Keratinocyte (primary cell): ENCODE data around the gene ACTMAP. TPM values are rescaled to one million over a fixed set of nuclear protein-coding genes. Genes with fewer than 3 reads are reported as not detected.

ENCODE experiments used
- DNase-seq: peaks from one replicate; pipeline ENCODE4 v3.0.0-alpha.2; 2011; ENCODE audit warnings: low read depth, missing footprints, low spot score
- FAIRE-seq: peaks from 2 replicates; lab custom pipeline; 2011; peaks lifted over from hg19 to GRCh38; lab: Jason Lieb, UNC
- H2AFZ ChIP-seq: 2 replicates; pipeline ENCODE4 v1.6.0; 2012; ENCODE audit warnings: low read length, control low read depth, inconsistent platforms; ENCODE audit not compliant: control insufficient read depth
- H3K27ac ChIP-seq: 2 replicates; pipeline ENCODE4 v1.5.1; 2011; ENCODE audit warnings: low read length; ENCODE audit not compliant: control insufficient read depth, insufficient read depth
- H3K27me3 ChIP-seq: 3 replicates; pipeline ENCODE4 v1.6.0; 2011; ENCODE audit warnings: low read length; ENCODE audit not compliant: control insufficient read depth, insufficient read depth; ENCODE audit errors: extremely low read depth
- H3K36me3 ChIP-seq, 2 experiments: 2 replicates in 1 of 2; 3 replicates in 1 of 2; pipeline ENCODE4 v1.5.1; 2011; ENCODE audit warnings: low read length in 2 of 2, mild to moderate bottlenecking in 1 of 2; ENCODE audit not compliant: control insufficient read depth in 2 of 2, insufficient read depth in 2 of 2; ENCODE audit errors: extremely low read depth in 1 of 2
- H3K4me1 ChIP-seq: 3 replicates; pipeline ENCODE4 v1.5.1; 2011; ENCODE audit warnings: low read length; ENCODE audit not compliant: control insufficient read depth, insufficient read depth; ENCODE audit errors: extremely low read depth
- H3K4me2 ChIP-seq: 3 replicates; pipeline ENCODE4 v1.6.0; 2011; ENCODE audit warnings: low read depth, low read length; ENCODE audit not compliant: control insufficient read depth, insufficient read depth; ENCODE audit errors: extremely low read depth
- H3K4me3 ChIP-seq, 3 experiments: fragments of 200-600 bp in 1 of 3; sonication (generic) in 1 of 3; 2 replicates in 2 of 3; 3 replicates in 1 of 3; pipeline ENCODE4 v1.5.1; 2011 to 2016; ENCODE audit warnings: low read length in 3 of 3, mild to moderate bottlenecking in 3 of 3, control low read depth in 2 of 3, inconsistent platforms in 1 of 3, low read depth in 1 of 3, mixed read lengths in 1 of 3, mixed run types in 1 of 3, moderate library complexity in 1 of 3; ENCODE audit not compliant: control insufficient read depth in 2 of 3, insufficient read depth in 2 of 3; ENCODE audit errors: extremely low read depth in 1 of 3
- H3K79me2 ChIP-seq: 2 replicates; pipeline ENCODE4 v1.6.0; 2012; ENCODE audit warnings: low read length; ENCODE audit not compliant: control insufficient read depth, insufficient read depth
- H3K9ac ChIP-seq: 3 replicates; pipeline ENCODE4 v1.6.0; 2011; ENCODE audit warnings: low read length; ENCODE audit not compliant: control insufficient read depth, insufficient read depth; ENCODE audit errors: extremely low read depth
- H3K9me1 ChIP-seq: 3 replicates; pipeline ENCODE4 v1.6.0; 2011; ENCODE audit warnings: low read length; ENCODE audit not compliant: control insufficient read depth, insufficient read depth; ENCODE audit errors: extremely low read depth
- H3K9me3 ChIP-seq: 2 replicates; pipeline ENCODE4 v1.5.1; 2012; ENCODE audit warnings: low read depth, low read length; ENCODE audit not compliant: control insufficient read depth
- H4K20me1 ChIP-seq: 3 replicates; pipeline ENCODE4 v1.6.0; 2011; ENCODE audit warnings: low read length; ENCODE audit not compliant: control insufficient read depth, insufficient read depth; ENCODE audit errors: extremely low read depth
- EZH2 ChIP-seq: IDR thresholded peaks from one replicate; pipeline ENCODE4 v1.6.1; 2012; ENCODE audit warnings: inconsistent platforms, mild to moderate bottlenecking, low read length, moderate library complexity
- dilution Hi-C: fragments of 300-500 bp; cut with MboI; formaldehyde crosslinking; loops from one replicate; pipeline ENCODE4 v1.7.0; 2020; ENCODE audit warnings: low sequenced_read_pairs; ENCODE audit not compliant: extremely low pct_ligation_motif_present
- polyA plus RNA-seq, 5 experiments: library from polyadenylated mRNA; depleted of rRNA in 3 of 5; stranded (reverse) in 3 of 5; stranded (forward) in 1 of 5; unstranded in 1 of 5; fragments of >200 nt; gene quantifications; 1 replicate in 1 of 5; 2 replicates in 3 of 5; 3 replicates in 1 of 5; pipeline versions ENCODE4 v1.2.1 to v1.2.3, GENCODE V29; 2011 to 2012; ENCODE audit warnings: missing spikeins in 2 of 5, low read depth in 1 of 5, low replicate concordance in 1 of 5
- TF ChIP-seq, protein P1 (sequence below), 3 experiments: IDR thresholded peaks in 1 of 3; conservative IDR thresholded peaks in 1 of 3; optimal IDR thresholded peaks in 1 of 3; 2 replicates in 2 of 3; 3 replicates in 1 of 3; pipeline versions ENCODE3 to v1.5.1; 2011; ENCODE audit warnings: low read length in 3 of 3, mild to moderate bottlenecking in 3 of 3, moderate library complexity in 2 of 3, control low read depth in 1 of 3, inconsistent platforms in 1 of 3; ENCODE audit not compliant: insufficient read depth in 2 of 3; ENCODE audit errors: extremely low read depth in 1 of 3

Gene ACTMAP
- polyA plus RNA-seq, 1 donor (not counting 4 experiments of a cell fraction or from before 2014, with no cell fraction given): 1.4 TPM

DNA sequence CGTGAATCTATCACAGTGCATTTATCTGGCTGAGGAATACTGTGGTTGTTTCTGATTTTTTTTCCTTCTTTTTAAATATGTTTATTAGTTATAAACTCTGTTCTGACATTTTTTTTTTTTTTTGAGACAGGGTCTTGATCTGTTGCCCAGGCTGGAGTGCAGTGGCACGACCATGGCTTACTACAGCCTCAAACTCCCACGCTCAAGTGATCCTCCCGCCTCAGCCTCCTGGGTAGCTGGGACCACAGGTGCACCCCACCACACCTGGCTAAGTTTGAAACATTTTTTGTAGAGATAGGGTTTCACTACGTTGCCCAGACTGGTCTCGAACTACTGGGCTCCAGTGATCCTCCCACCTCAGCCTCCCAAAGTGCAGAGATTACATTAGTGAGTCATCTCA is 53.3 kb downstream of the ACTMAP start:
- FAIRE-seq (no peak), DNase-seq (no peak)
- Histone ChIP-seq H3K27ac (no peak overlapping the region), H3K36me3 (peaks cover 15% of the 10 kb centered on the region in 2 experiments), H3K79me2 (no peaks in the 10 kb centered on the region), H3K4me3 (no peak overlapping the region), H4K20me1 (no peaks in the 10 kb centered on the region), H3K9me3 (no peaks in the 10 kb centered on the region), H3K4me1 (no peaks in the 10 kb centered on the region), H3K9ac (no peak overlapping the region), H2AFZ (no peak overlapping the region), H3K27me3 (no peaks in the 10 kb centered on the region), H3K4me2 (no peak overlapping the region), H3K9me1 (no peaks in the 10 kb centered on the region)
- TF ChIP-seq, protein P1, sequence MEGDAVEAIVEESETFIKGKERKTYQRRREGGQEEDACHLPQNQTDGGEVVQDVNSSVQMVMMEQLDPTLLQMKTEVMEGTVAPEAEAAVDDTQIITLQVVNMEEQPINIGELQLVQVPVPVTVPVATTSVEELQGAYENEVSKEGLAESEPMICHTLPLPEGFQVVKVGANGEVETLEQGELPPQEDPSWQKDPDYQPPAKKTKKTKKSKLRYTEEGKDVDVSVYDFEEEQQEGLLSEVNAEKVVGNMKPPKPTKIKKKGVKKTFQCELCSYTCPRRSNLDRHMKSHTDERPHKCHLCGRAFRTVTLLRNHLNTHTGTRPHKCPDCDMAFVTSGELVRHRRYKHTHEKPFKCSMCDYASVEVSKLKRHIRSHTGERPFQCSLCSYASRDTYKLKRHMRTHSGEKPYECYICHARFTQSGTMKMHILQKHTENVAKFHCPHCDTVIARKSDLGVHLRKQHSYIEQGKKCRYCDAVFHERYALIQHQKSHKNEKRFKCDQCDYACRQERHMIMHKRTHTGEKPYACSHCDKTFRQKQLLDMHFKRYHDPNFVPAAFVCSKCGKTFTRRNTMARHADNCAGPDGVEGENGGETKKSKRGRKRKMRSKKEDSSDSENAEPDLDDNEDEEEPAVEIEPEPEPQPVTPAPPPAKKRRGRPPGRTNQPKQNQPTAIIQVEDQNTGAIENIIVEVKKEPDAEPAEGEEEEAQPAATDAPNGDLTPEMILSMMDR (optimal IDR thresholded peaks at IDR 0.05 in 1 of 3, IDR thresholded peaks at IDR 0.05 in 1 of 3, conservative IDR thresholded peaks at IDR 0.05 in 1 of 3; ENCODE audit: extremely low read depth in 1 of 3, insufficient read depth in 2 of 3, low read length in 3 of 3): no peak
- TF ChIP-seq EZH2: no peak
- dilution Hi-C loops: no loop called here

DNA sequence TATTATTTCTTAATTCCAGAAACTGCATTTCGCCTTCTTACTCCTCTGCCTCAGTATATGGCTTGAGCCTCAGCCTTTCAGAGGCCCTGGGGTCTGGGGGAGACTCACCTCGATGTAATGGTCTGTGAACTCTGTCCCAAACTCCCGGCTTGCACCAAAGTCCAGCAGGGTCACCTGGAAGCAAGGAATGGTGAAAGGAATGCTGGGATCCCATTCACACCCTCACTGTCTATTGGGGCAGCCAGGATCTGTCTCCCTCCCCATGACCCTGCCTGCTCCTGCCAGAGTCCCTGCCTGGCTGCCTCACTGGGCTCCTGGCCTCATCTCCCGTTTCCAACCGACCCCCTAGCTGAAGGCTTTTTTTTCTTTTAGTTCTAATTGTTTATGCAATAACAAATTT is 54.4 kb downstream of the ACTMAP start:
- FAIRE-seq (no peak), DNase-seq (no peak)
- H3K9me1 ChIP-seq: no peaks in the 10 kb centered on the region
- no peaks in the 10 kb centered on the region for H3K79me2 ChIP-seq
- TF ChIP-seq EZH2: no peak
- TF ChIP-seq, protein P1 (optimal IDR thresholded peaks at IDR 0.05 in 1 of 3, IDR thresholded peaks at IDR 0.05 in 1 of 3, conservative IDR thresholded peaks at IDR 0.05 in 1 of 3; ENCODE audit: extremely low read depth in 1 of 3, insufficient read depth in 2 of 3, low read length in 3 of 3): no peak
- H2AFZ ChIP-seq: no peak overlapping the region
- H3K36me3 ChIP-seq: peaks cover 14 to 17% of the 10 kb centered on the region in 2 experiments
- H3K4me3 ChIP-seq: no peak overlapping the region
- no peaks in the 10 kb centered on the region for H3K9me3 ChIP-seq
- no peak overlapping the region for H3K27ac ChIP-seq
- no peaks in the 10 kb centered on the region for H4K20me1 ChIP-seq
- dilution Hi-C loops: no loop called here
- H3K4me2 ChIP-seq: no peak overlapping the region
- peaks cover 4% of the 10 kb centered on the region for H3K4me1 ChIP-seq
- no peak overlapping the region for H3K9ac ChIP-seq
- H3K27me3 ChIP-seq: no peaks in the 10 kb centered on the region
